Peyer's patch (tissue), 4 donors: Measurements from ENCODE around the gene PHACTR3. TPM values are rescaled to one million over a fixed set of nuclear protein-coding genes. Genes with fewer than 3 reads are reported as not detected.

Experiments used
- DNase-seq, 3 donors: peaks; one replicate each; pipeline ENCODE4 v3.0.0-alpha.2; 2017 to 2019
- H3K27ac ChIP-seq, 4 donors: fragments of 200-600 bp; sonication (generic); one replicate each; pipeline ENCODE4 v1.5.1; 2016 to 2019
- H3K27me3 ChIP-seq, 2 donors: fragments of 200-600 bp; sonication (generic); one replicate each; pipeline ENCODE4 v1.5.1; 2019
- H3K36me3 ChIP-seq, 3 donors: fragments of 200-600 bp; sonication (generic); one replicate each; pipeline ENCODE4 v1.5.1; 2016 to 2019
- H3K4me1 ChIP-seq, 4 donors: fragments of 200-600 bp; sonication (generic); one replicate each; pipeline ENCODE4 v1.5.1; 2016 to 2019
- H3K4me3 ChIP-seq, 4 donors: fragments of 200-600 bp; sonication (generic); 1 replicate in 3 of 4; 2 replicates in 1 of 4; pipeline ENCODE4 v1.5.1; 2016 to 2019; ENCODE audit warnings: mild to moderate bottlenecking in 1 of 4
- H3K9me3 ChIP-seq, 4 donors: fragments of 200-600 bp; sonication (generic); one replicate each; pipeline ENCODE4 v1.5.1; 2016 to 2019; ENCODE audit warnings: mild to moderate bottlenecking in 1 of 4
- CTCF ChIP-seq, 6 experiments: fragments of 450-650 bp in 4 of 6; fragments of 200-600 bp in 2 of 6; sonication (generic) in 1 of 6; IDR thresholded peaks; one replicate each; pipeline ENCODE4 v1.5.1; 2017 to 2019; ENCODE audit warnings: antibody characterized with exemption in 6 of 6, mild to moderate bottlenecking in 3 of 6, moderate library complexity in 1 of 6
- POLR2A ChIP-seq, 2 donors: fragments of 450-650 bp; IDR thresholded peaks; one replicate each; pipeline ENCODE4 v1.5.1; 2017; ENCODE audit warnings: antibody characterized with exemption in 2 of 2, mild to moderate bottlenecking in 2 of 2, moderate library complexity in 2 of 2
- total RNA-seq, 4 donors: library from RNA; depleted of rRNA; stranded (reverse); fragments of >200 nt; gene quantifications; one replicate each; pipeline ENCODE4 v1.1.0, GENCODE V29; 2016

PHACTR3 gene
- total RNA-seq, 4 donors from 2014 or later: 14.9 to 31.5 (median 22.9) TPM

- no peak overlapping the region for H3K4me3 ChIP-seq
- H3K27me3 ChIP-seq: no peaks in the 10 kb centered on the region
- no peak for DNase-seq
- H3K4me1 ChIP-seq: no peaks in the 10 kb centered on the region
- H3K9me3 ChIP-seq: no peaks in the 10 kb centered on the region
- TF ChIP-seq CTCF (IDR thresholded peaks at IDR 0.05) (no peak), POLR2A (IDR thresholded peaks at IDR 0.05) (no peak)
- no peak overlapping the region for H3K27ac ChIP-seq
- H3K36me3 ChIP-seq: no peaks in the 10 kb centered on the region
Measured at GRCh38 chr20:59662856-59663512, 58.6 kb downstream of the PHACTR3 start.

GRCh38 chr20:59663513-59664060, 59.2 kb downstream of the PHACTR3 start:
- no peaks in the 10 kb centered on the region for H3K4me1 ChIP-seq
- no peak for DNase-seq
- no peak overlapping the region for H3K4me3 ChIP-seq
- TF ChIP-seq POLR2A (IDR thresholded peaks at IDR 0.05): no peak
- no peak for TF ChIP-seq CTCF (IDR thresholded peaks at IDR 0.05)
- H3K36me3 ChIP-seq: no peaks in the 10 kb centered on the region
- H3K27ac ChIP-seq: no peak overlapping the region
- H3K9me3 ChIP-seq: no peaks in the 10 kb centered on the region
- H3K27me3 ChIP-seq: no peaks in the 10 kb centered on the region

GRCh38 chr20:59664421-59664941, 60.1 kb downstream of the PHACTR3 start:
- Histone ChIP-seq H3K4me1 (no peaks in the 10 kb centered on the region), H3K27ac (no peak overlapping the region), H3K27me3 (no peaks in the 10 kb centered on the region), H3K36me3 (no peaks in the 10 kb centered on the region), H3K9me3 (no peaks in the 10 kb centered on the region), H3K4me3 (no peak overlapping the region)
- no peak for TF ChIP-seq POLR2A (IDR thresholded peaks at IDR 0.05)
- TF ChIP-seq CTCF (IDR thresholded peaks at IDR 0.05): no peak
- DNase-seq: no peak

GRCh38 chr20:59665656-59666555, 61.6 kb downstream of the PHACTR3 start:
- Histone ChIP-seq H3K27ac (no peak overlapping the region), H3K4me1 (no peaks in the 10 kb centered on the region), H3K4me3 (no peak overlapping the region), H3K27me3 (no peaks in the 10 kb centered on the region), H3K36me3 (no peaks in the 10 kb centered on the region), H3K9me3 (no peaks in the 10 kb centered on the region)
- no peak for DNase-seq
- TF ChIP-seq CTCF (IDR thresholded peaks at IDR 0.05): no peak
- no peak for TF ChIP-seq POLR2A (IDR thresholded peaks at IDR 0.05)

- no peak overlapping the region for H3K4me3 ChIP-seq
- no peaks in the 10 kb centered on the region for H3K27me3 ChIP-seq
- no peaks in the 10 kb centered on the region for H3K4me1 ChIP-seq
- H3K36me3 ChIP-seq: no peaks in the 10 kb centered on the region
- no peaks in the 10 kb centered on the region for H3K9me3 ChIP-seq
- TF ChIP-seq CTCF (IDR thresholded peaks at IDR 0.05) (no peak), POLR2A (IDR thresholded peaks at IDR 0.05) (no peak)
- no peak for DNase-seq
- H3K27ac ChIP-seq: no peak overlapping the region
Measured at GRCh38 chr20:59666586-59666985, 62.2 kb downstream of the PHACTR3 start.
